ENCODE data around the gene ADAMTS13. TPM values are rescaled to one million over a fixed set of nuclear protein-coding genes. Genes with fewer than 3 reads are reported as not detected.

Gene ADAMTS13
- total and polyA plus RNA-seq, 4 donors = 6.5 to 13.3 (median 10.4) TPM

- 81% methylated on average over 11 of the region's 11 CpGs for WGBS
- peaks cover 0 to 8% (median 3%) of the 10 kb centered on the region in 4 donors for H3K36me3 ChIP-seq (ENCODE audit: control insufficient read depth in 4 of 4, insufficient read depth in 3 of 4, low read depth in 1 of 4, low read length in 3 of 4)
Measured at GRCh38 chr9:133472277-133472645, 50.1 kb downstream of the ADAMTS13 start.

GRCh38 chr9:133472753-133473378, 50.7 kb downstream of the ADAMTS13 start:
- no peak for TF ChIP-seq NR2F2 (IDR thresholded peaks at IDR 0.05)
- TF ChIP-seq EGR1 (IDR thresholded peaks at IDR 0.05; ENCODE audit: low read depth in 2 of 2) = no peak
- TF ChIP-seq FOXA1 (IDR thresholded peaks at IDR 0.05) = no peak
- no peak for TF ChIP-seq HNF4A (conservative IDR thresholded peaks at IDR 0.05)
- TF ChIP-seq HNF4G (IDR thresholded peaks at IDR 0.05) = no peak
- no peak for TF ChIP-seq RAD21 (IDR thresholded peaks at IDR 0.05)
- TF ChIP-seq TAF1 (conservative IDR thresholded peaks at IDR 0.05) = no peak
- TF ChIP-seq, protein P1, sequence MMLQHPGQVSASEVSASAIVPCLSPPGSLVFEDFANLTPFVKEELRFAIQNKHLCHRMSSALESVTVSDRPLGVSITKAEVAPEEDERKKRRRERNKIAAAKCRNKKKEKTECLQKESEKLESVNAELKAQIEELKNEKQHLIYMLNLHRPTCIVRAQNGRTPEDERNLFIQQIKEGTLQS (IDR thresholded peaks at IDR 0.05) = no peak
- TF ChIP-seq YY1 (IDR thresholded peaks at IDR 0.05) = no peak
- TF ChIP-seq, protein P2, sequence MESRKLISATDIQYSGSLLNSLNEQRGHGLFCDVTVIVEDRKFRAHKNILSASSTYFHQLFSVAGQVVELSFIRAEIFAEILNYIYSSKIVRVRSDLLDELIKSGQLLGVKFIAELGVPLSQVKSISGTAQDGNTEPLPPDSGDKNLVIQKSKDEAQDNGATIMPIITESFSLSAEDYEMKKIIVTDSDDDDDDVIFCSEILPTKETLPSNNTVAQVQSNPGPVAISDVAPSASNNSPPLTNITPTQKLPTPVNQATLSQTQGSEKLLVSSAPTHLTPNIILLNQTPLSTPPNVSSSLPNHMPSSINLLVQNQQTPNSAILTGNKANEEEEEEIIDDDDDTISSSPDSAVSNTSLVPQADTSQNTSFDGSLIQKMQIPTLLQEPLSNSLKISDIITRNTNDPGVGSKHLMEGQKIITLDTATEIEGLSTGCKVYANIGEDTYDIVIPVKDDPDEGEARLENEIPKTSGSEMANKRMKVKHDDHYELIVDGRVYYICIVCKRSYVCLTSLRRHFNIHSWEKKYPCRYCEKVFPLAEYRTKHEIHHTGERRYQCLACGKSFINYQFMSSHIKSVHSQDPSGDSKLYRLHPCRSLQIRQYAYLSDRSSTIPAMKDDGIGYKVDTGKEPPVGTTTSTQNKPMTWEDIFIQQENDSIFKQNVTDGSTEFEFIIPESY (IDR thresholded peaks at IDR 0.05) = no peak
- H3K36me3 ChIP-seq (ENCODE audit: control insufficient read depth in 4 of 4, insufficient read depth in 3 of 4, low read depth in 1 of 4, low read length in 3 of 4) = peaks cover 0 to 8% (median 2%) of the 10 kb centered on the region in 4 donors
- H3K9me3 ChIP-seq (ENCODE audit: control insufficient read depth in 4 of 4, low read length in 3 of 4) = no peaks in the 10 kb centered on the region
- no peak overlapping the region for H3K4me3 ChIP-seq (ENCODE audit: low read depth in 1 of 3, low read length in 3 of 3)
- H3K9ac ChIP-seq (ENCODE audit: low read depth in 1 of 2, low read length in 2 of 2) = no peak overlapping the region
- H3K4me1 ChIP-seq (ENCODE audit: control insufficient read depth in 4 of 4, insufficient read depth in 4 of 4, low read length in 3 of 4) = peaks cover 0 to 22% (median 10%) of the 10 kb centered on the region in 4 donors
- no peaks in the 10 kb centered on the region for H3K27me3 ChIP-seq (ENCODE audit: control insufficient read depth in 4 of 4, insufficient read depth in 4 of 4, low read length in 3 of 4)
- H3K27ac ChIP-seq (ENCODE audit: low read depth in 1 of 2, low read length in 2 of 2) = no peak overlapping the region
- WGBS = 72% methylated on average over 19 of the region's 19 CpGs
- no peak for DNase-seq (ENCODE audit: low spot score)

More at GRCh38 chr9:133472277-133472645, 50.1 kb downstream of the ADAMTS13 start:
- no peak overlapping the region for H3K4me3 ChIP-seq (ENCODE audit: low read depth in 1 of 3, low read length in 3 of 3)
- peaks cover 0 to 20% (median 10%) of the 10 kb centered on the region in 4 donors for H3K4me1 ChIP-seq (ENCODE audit: control insufficient read depth in 4 of 4, insufficient read depth in 4 of 4, low read length in 3 of 4)
- H3K27ac ChIP-seq (ENCODE audit: low read depth in 1 of 2, low read length in 2 of 2) = no peak overlapping the region
- H3K27me3 ChIP-seq (ENCODE audit: control insufficient read depth in 4 of 4, insufficient read depth in 4 of 4, low read length in 3 of 4) = no peaks in the 10 kb centered on the region
- no peaks in the 10 kb centered on the region for H3K9me3 ChIP-seq (ENCODE audit: control insufficient read depth in 4 of 4, low read length in 3 of 4)
- no peak for DNase-seq (ENCODE audit: low spot score)
- H3K9ac ChIP-seq (ENCODE audit: low read depth in 1 of 2, low read length in 2 of 2) = no peak overlapping the region
- TF ChIP-seq, protein P3, sequence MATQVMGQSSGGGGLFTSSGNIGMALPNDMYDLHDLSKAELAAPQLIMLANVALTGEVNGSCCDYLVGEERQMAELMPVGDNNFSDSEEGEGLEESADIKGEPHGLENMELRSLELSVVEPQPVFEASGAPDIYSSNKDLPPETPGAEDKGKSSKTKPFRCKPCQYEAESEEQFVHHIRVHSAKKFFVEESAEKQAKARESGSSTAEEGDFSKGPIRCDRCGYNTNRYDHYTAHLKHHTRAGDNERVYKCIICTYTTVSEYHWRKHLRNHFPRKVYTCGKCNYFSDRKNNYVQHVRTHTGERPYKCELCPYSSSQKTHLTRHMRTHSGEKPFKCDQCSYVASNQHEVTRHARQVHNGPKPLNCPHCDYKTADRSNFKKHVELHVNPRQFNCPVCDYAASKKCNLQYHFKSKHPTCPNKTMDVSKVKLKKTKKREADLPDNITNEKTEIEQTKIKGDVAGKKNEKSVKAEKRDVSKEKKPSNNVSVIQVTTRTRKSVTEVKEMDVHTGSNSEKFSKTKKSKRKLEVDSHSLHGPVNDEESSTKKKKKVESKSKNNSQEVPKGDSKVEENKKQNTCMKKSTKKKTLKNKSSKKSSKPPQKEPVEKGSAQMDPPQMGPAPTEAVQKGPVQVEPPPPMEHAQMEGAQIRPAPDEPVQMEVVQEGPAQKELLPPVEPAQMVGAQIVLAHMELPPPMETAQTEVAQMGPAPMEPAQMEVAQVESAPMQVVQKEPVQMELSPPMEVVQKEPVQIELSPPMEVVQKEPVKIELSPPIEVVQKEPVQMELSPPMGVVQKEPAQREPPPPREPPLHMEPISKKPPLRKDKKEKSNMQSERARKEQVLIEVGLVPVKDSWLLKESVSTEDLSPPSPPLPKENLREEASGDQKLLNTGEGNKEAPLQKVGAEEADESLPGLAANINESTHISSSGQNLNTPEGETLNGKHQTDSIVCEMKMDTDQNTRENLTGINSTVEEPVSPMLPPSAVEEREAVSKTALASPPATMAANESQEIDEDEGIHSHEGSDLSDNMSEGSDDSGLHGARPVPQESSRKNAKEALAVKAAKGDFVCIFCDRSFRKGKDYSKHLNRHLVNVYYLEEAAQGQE (IDR thresholded peaks at IDR 0.05) = no peak

DNA sequence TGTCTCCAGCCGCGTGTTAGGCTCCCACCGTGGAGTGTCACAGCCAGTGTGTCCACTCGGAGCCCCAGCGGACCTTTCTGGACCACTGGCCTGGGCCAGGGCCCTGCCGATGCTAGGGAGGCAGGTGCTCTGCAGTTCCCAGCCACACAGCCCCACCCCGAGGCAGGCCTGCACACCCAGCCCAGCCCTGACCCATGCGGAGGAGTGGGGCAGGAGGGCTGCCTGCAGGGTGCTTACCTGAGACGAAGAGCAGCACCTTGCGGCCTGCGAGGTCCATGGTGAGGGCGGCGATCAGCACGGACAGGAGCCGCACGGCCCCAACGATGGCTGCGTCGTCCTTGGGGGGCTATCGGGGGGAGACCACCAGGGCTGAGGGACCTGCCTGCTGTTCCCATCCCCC, 51.6 kb downstream of the ADAMTS13 start:
- no peak for DNase-seq (ENCODE audit: low spot score)
- no peak overlapping the region for H3K4me3 ChIP-seq (ENCODE audit: low read depth in 1 of 3, low read length in 3 of 3)
- no peak overlapping the region for H3K9ac ChIP-seq (ENCODE audit: low read depth in 1 of 2, low read length in 2 of 2)
- WGBS = 90% methylated on average over 20 of the region's 20 CpGs
- H3K27ac ChIP-seq (ENCODE audit: low read depth in 1 of 2, low read length in 2 of 2) = no peak overlapping the region
- peaks cover 0 to 27% (median 13%) of the 10 kb centered on the region in 4 donors for H3K4me1 ChIP-seq (ENCODE audit: control insufficient read depth in 4 of 4, insufficient read depth in 4 of 4, low read length in 3 of 4)
- H3K36me3 ChIP-seq (ENCODE audit: control insufficient read depth in 4 of 4, insufficient read depth in 3 of 4, low read depth in 1 of 4, low read length in 3 of 4) = peaks cover 0 to 3% (median 0%) of the 10 kb centered on the region in 4 donors
- no peaks in the 10 kb centered on the region for H3K27me3 ChIP-seq (ENCODE audit: control insufficient read depth in 4 of 4, insufficient read depth in 4 of 4, low read length in 3 of 4)
- no peaks in the 10 kb centered on the region for H3K9me3 ChIP-seq (ENCODE audit: control insufficient read depth in 4 of 4, low read length in 3 of 4)
- TF ChIP-seq HNF4G (IDR thresholded peaks at IDR 0.05) = no peak
- TF ChIP-seq, protein P4, sequence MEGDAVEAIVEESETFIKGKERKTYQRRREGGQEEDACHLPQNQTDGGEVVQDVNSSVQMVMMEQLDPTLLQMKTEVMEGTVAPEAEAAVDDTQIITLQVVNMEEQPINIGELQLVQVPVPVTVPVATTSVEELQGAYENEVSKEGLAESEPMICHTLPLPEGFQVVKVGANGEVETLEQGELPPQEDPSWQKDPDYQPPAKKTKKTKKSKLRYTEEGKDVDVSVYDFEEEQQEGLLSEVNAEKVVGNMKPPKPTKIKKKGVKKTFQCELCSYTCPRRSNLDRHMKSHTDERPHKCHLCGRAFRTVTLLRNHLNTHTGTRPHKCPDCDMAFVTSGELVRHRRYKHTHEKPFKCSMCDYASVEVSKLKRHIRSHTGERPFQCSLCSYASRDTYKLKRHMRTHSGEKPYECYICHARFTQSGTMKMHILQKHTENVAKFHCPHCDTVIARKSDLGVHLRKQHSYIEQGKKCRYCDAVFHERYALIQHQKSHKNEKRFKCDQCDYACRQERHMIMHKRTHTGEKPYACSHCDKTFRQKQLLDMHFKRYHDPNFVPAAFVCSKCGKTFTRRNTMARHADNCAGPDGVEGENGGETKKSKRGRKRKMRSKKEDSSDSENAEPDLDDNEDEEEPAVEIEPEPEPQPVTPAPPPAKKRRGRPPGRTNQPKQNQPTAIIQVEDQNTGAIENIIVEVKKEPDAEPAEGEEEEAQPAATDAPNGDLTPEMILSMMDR (IDR thresholded peaks at IDR 0.05; ENCODE audit: low read depth, low read length, missing input control) = no peak
- TF ChIP-seq, protein P5, sequence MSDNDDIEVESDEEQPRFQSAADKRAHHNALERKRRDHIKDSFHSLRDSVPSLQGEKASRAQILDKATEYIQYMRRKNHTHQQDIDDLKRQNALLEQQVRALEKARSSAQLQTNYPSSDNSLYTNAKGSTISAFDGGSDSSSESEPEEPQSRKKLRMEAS (IDR thresholded peaks at IDR 0.05) = no peak
- TF ChIP-seq, protein P2 (IDR thresholded peaks at IDR 0.05) = no peak

All from liver (tissue), 9 donors.